T-helper 1 cell treated with Interleukin-12 subunit alpha and Interleukin-12 subunit beta and Interleukin-4 antibody, amounts not matched to agents 30 μg/mL and 1 μg/mL, for 36 hours (primary cell): ENCODE data around the gene RNFT2.
"Not testable (repeated sequence)": the region's sequence is repeated elsewhere in the genome, so short reads cannot be mapped to it uniquely, and the experiment has no call there.

Source experiments
- H3K27ac Mint-ChIP-seq: one replicate; pipeline ENCODE4 v1.8.0; 2021; ENCODE audit warnings: mild to moderate bottlenecking, mixed read lengths
- H3K27me3 Mint-ChIP-seq: one replicate; pipeline ENCODE4 v1.8.0; 2021; ENCODE audit warnings: low read depth, mixed read lengths
- H3K36me3 Mint-ChIP-seq: one replicate; pipeline ENCODE4 v1.8.0; 2021; ENCODE audit warnings: low read depth, mixed read lengths
- H3K4me1 Mint-ChIP-seq: one replicate; pipeline ENCODE4 v1.8.0; 2021; ENCODE audit warnings: low read depth, mixed read lengths
- H3K4me3 Mint-ChIP-seq: one replicate; pipeline ENCODE4 v1.8.0; 2021; ENCODE audit warnings: mild to moderate bottlenecking, moderate library complexity, mixed read lengths
- H3K9me3 Mint-ChIP-seq: one replicate; pipeline ENCODE4 v1.8.0; 2021; ENCODE audit warnings: mixed read lengths

RNFT2 gene

GRCh38 chr12:116780942-116781341 is 42.8 kb downstream of the RNFT2 start:
- Mint-ChIP-seq H3K9me3 (no peaks in the 10 kb centered on the region), H3K4me3 (no peak overlapping the region), H3K27me3 (no peaks in the 10 kb centered on the region), H3K27ac (no peak overlapping the region), H3K36me3 (no peaks in the 10 kb centered on the region), H3K4me1 (no peaks in the 10 kb centered on the region)

GRCh38 chr12:116783525-116784237 is 45.6 kb downstream of the RNFT2 start:
- Mint-ChIP-seq H3K4me1 (no peaks in the 10 kb centered on the region), H3K9me3 (no peaks in the 10 kb centered on the region), H3K36me3 (no peaks in the 10 kb centered on the region), H3K4me3 (no peak overlapping the region), H3K27me3 (no peaks in the 10 kb centered on the region), H3K27ac (no peak overlapping the region)

DNA sequence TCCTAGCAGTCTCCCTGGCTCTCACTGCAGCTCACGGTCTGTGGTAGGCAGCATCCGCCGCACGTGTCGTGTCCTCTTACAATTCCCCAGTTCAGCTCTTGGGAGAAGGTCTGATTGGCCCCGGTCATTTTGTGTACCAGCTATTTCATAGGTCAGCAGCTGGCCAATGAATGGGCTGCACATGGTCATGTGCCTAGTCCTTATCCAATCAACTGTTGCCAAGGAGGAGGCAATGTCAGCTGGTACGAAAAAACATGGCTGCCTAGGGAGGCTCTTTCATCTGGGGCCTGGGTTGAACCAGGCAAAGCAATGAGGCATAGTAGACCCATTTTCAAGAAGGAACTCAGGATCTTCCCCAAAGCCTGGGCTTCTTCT is 46.1 kb downstream of the RNFT2 start:
- H3K36me3 Mint-ChIP-seq = no peaks in the 10 kb centered on the region
- H3K27ac Mint-ChIP-seq = no peak overlapping the region
- no peak overlapping the region for H3K4me3 Mint-ChIP-seq
- H3K27me3 Mint-ChIP-seq = no peaks in the 10 kb centered on the region
- H3K9me3 Mint-ChIP-seq = no peaks in the 10 kb centered on the region
- H3K4me1 Mint-ChIP-seq = no peaks in the 10 kb centered on the region

DNA sequence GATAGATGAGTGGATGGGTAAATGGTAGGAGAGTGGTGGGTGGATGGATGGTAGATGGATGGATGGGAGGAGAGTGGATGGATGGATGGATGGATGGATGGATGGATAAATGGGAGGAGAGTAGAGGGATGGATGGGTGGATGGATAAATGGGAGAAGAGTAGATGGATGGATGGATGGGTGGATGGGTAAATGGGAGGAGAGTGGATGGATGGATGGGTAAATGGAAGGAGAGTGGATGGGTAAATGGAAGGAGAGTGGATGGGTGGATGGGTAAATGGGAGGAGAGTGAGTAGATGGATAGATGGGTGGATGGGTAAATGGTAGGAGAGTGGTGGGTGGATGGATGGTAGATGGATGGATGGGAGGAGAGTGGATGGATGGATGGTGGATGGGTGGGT is 51.4 kb downstream of the RNFT2 start:
- H3K9me3 Mint-ChIP-seq, H3K27ac Mint-ChIP-seq, H3K4me3 Mint-ChIP-seq, H3K27me3 Mint-ChIP-seq, H3K36me3 Mint-ChIP-seq, H3K4me1 Mint-ChIP-seq: not testable (repeated sequence)

DNA sequence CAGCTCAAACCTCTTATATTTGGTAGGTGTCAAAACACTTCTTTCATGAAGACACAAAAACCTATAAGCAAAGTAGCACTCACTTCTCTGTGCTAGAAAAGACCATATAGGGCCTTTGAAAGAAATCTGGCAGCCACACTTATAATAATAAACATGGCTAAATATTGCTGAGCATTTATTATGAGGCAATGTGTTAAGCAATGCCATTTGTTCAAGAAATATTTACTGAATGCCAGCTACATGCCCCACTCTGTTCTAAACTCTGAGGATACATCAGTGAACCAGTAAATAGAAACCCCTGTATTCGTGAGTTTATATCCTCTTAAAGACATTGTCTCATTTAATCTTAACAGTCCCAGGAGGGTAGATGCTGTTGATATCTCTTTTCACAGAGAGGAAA is 52.0 kb downstream of the RNFT2 start:
- no peaks in the 10 kb centered on the region for H3K4me1 Mint-ChIP-seq
- no peaks in the 10 kb centered on the region for H3K36me3 Mint-ChIP-seq

GRCh38 chr12:116792403-116792802 is 54.3 kb downstream of the RNFT2 start:
- no peaks in the 10 kb centered on the region for H3K9me3 Mint-ChIP-seq
- no peaks in the 10 kb centered on the region for H3K4me1 Mint-ChIP-seq
- H3K36me3 Mint-ChIP-seq = no peaks in the 10 kb centered on the region
- H3K27me3 Mint-ChIP-seq = no peaks in the 10 kb centered on the region
- no peak overlapping the region for H3K27ac Mint-ChIP-seq
- H3K4me3 Mint-ChIP-seq = no peak overlapping the region

More for the DNA sequence above, 52.0 kb downstream of the RNFT2 start:
- Mint-ChIP-seq H3K4me3 (no peak overlapping the region), H3K27ac (no peak overlapping the region), H3K9me3 (no peaks in the 10 kb centered on the region), H3K27me3 (no peaks in the 10 kb centered on the region)

DNA sequence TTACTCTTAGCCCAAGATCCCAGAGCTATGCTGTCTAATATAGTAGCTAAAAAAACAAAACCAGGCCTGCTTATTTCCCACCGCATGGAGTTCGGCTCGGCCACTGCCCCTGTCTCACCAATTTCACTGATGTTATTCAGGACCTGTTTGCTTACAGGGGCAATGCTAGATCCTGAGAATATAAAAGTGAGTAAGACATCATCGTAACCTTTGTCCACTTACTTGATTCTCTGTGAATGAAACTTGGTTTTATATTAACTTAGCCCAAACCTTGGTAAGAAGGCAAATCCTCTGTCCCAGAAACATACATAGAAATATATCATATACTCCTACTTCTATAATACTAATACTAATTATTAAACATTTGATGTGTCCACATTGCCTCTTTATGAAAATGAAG is 56.6 kb downstream of the RNFT2 start:
- no peak overlapping the region for H3K4me3 Mint-ChIP-seq
- no peak overlapping the region for H3K27ac Mint-ChIP-seq
- no peaks in the 10 kb centered on the region for H3K9me3 Mint-ChIP-seq
- no peaks in the 10 kb centered on the region for H3K4me1 Mint-ChIP-seq
- no peaks in the 10 kb centered on the region for H3K27me3 Mint-ChIP-seq
- H3K36me3 Mint-ChIP-seq = no peaks in the 10 kb centered on the region

DNA sequence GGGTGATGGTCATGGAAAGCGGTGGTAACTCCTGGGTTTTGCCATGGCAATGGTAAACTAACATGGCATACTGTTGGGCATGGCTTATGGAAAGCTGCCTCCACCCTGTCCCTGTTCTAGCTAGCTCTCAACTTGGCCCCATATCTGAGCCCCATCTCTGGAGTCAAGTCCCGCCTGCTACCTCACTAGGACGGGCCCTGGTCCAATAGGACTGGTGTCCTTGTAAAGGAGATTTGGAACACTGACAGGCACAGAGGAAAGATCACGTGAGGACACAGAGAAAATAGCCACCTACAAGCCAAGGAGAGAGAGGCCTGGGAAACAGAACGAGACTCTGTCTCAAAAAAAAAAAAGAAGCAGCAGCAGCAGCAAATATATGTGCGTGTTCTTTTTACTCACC is 59.8 kb downstream of the RNFT2 start:
- no peak overlapping the region for H3K4me3 Mint-ChIP-seq

GRCh38 chr12:116798719-116799118 is 60.6 kb downstream of the RNFT2 start:
- no peaks in the 10 kb centered on the region for H3K27me3 Mint-ChIP-seq
- H3K4me3 Mint-ChIP-seq = no peak overlapping the region
- no peaks in the 10 kb centered on the region for H3K4me1 Mint-ChIP-seq
- no peaks in the 10 kb centered on the region for H3K9me3 Mint-ChIP-seq
- H3K27ac Mint-ChIP-seq = no peak overlapping the region
- H3K36me3 Mint-ChIP-seq = no peaks in the 10 kb centered on the region

More for the DNA sequence above, 59.8 kb downstream of the RNFT2 start:
- no peak overlapping the region for H3K27ac Mint-ChIP-seq
- no peaks in the 10 kb centered on the region for H3K4me1 Mint-ChIP-seq
- H3K36me3 Mint-ChIP-seq = no peaks in the 10 kb centered on the region
- no peaks in the 10 kb centered on the region for H3K27me3 Mint-ChIP-seq
- H3K9me3 Mint-ChIP-seq = no peaks in the 10 kb centered on the region

- Mint-ChIP-seq H3K27ac (no peak overlapping the region), H3K36me3 (no peaks in the 10 kb centered on the region), H3K4me3 (no peak overlapping the region), H3K9me3 (no peaks in the 10 kb centered on the region), H3K27me3 (no peaks in the 10 kb centered on the region), H3K4me1 (no peaks in the 10 kb centered on the region)
Measured at GRCh38 chr12:116799955-116800354, 61.8 kb downstream of the RNFT2 start.

DNA sequence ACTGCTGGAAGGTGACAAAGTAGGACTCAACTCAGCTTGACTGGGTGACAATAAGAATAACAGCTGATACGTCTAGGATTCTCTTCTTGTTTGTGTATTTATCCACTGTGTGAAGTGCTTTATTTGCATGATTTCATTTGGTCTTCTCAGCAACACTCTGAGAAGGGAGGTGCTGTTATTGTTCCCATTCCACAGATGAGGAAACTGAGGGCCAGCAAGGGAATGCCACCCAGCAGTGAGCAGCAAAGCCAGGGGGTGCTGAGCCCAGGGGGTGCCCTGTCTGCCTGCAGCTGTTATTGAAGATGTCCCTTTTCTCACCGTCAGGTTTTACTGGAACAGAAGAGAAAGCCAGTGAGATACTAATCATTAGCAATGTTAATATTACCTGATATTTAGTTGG is 62.8 kb downstream of the RNFT2 start:
- H3K4me3 Mint-ChIP-seq = no peak overlapping the region
- H3K4me1 Mint-ChIP-seq = no peaks in the 10 kb centered on the region
- H3K9me3 Mint-ChIP-seq = no peaks in the 10 kb centered on the region
- H3K27me3 Mint-ChIP-seq = no peaks in the 10 kb centered on the region
- H3K36me3 Mint-ChIP-seq = no peaks in the 10 kb centered on the region
- no peak overlapping the region for H3K27ac Mint-ChIP-seq

GRCh38 chr12:116802018-116802417 is 63.9 kb downstream of the RNFT2 start:
- Mint-ChIP-seq H3K27ac (no peak overlapping the region), H3K9me3 (no peaks in the 10 kb centered on the region), H3K4me1 (no peaks in the 10 kb centered on the region), H3K36me3 (no peaks in the 10 kb centered on the region), H3K27me3 (no peaks in the 10 kb centered on the region), H3K4me3 (no peak overlapping the region)

GRCh38 chr12:116803013-116803736 is 65.1 kb downstream of the RNFT2 start:
- Mint-ChIP-seq H3K27ac (no peak overlapping the region), H3K4me1 (no peaks in the 10 kb centered on the region), H3K4me3 (no peak overlapping the region), H3K9me3 (no peaks in the 10 kb centered on the region), H3K27me3 (no peaks in the 10 kb centered on the region), H3K36me3 (no peaks in the 10 kb centered on the region)

DNA sequence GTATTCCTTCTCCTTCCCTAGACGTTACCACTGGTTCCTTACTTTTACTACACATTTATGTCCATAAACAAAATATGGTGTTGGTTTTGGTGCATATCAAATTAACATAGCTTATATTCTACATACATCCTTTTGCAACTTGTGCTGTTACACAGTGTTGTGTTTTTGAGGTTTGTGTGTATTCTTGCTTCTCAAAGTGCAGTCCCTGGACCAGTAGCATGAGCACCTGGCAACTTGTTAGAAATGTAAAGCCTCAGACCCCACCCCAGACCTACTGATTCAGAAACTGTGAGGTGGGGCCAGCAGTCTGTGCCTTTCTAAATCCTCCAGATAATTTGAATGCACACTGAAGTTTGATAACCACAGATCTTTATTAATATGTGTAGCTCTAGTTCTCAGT is 65.9 kb downstream of the RNFT2 start:
- no peaks in the 10 kb centered on the region for H3K27me3 Mint-ChIP-seq
- no peak overlapping the region for H3K4me3 Mint-ChIP-seq
- no peaks in the 10 kb centered on the region for H3K36me3 Mint-ChIP-seq
- no peak overlapping the region for H3K27ac Mint-ChIP-seq
- H3K4me1 Mint-ChIP-seq = no peaks in the 10 kb centered on the region
- H3K9me3 Mint-ChIP-seq = no peaks in the 10 kb centered on the region

DNA sequence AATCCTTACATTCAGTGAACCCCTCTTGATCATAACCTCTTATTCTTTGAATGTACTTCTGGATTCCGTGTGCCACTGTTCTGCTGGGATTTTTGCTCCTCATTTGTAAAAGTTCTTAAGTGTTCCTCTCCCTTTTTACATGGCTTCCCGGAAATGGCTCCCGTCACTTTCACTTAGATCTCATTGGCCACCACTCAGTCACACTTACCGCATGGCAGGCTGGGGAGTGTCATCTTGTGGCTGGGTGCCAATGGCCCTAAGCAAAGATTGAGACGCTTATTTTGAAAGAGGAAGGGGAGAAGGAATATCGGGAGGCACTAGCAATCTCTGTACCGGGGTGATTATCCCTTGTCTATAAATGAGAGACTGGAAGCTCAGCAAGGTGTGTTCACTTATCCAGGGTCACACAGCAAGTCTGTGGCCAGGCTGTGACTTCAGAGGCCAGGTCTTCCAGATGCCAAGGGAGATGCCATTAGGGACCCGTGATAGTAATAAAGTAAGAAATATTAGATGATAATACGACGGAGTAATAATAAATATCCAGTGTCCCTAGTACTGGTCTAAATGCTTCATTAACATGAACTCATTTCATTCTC is 68.8 kb downstream of the RNFT2 start:
- no peak overlapping the region for H3K27ac Mint-ChIP-seq

More for the DNA sequence above, 68.8 kb downstream of the RNFT2 start:
- no peaks in the 10 kb centered on the region for H3K9me3 Mint-ChIP-seq
- H3K36me3 Mint-ChIP-seq = no peaks in the 10 kb centered on the region
- H3K27me3 Mint-ChIP-seq = no peaks in the 10 kb centered on the region
- H3K4me1 Mint-ChIP-seq = no peaks in the 10 kb centered on the region
- H3K4me3 Mint-ChIP-seq = no peak overlapping the region
